HG03575 (cell line): ENCODE results near the gene ENTPD2.

Experiments used
- ATAC-seq: cut with Tn5 transposase; IDR thresholded peaks from one replicate; pipeline ENCODE4 v1.9.1; 2021; ENCODE audit not compliant: unreplicated experiment, insufficient number of reproducible peaks, low FRiP score; ENCODE audit errors: extremely low read depth

Gene ENTPD2

DNA sequence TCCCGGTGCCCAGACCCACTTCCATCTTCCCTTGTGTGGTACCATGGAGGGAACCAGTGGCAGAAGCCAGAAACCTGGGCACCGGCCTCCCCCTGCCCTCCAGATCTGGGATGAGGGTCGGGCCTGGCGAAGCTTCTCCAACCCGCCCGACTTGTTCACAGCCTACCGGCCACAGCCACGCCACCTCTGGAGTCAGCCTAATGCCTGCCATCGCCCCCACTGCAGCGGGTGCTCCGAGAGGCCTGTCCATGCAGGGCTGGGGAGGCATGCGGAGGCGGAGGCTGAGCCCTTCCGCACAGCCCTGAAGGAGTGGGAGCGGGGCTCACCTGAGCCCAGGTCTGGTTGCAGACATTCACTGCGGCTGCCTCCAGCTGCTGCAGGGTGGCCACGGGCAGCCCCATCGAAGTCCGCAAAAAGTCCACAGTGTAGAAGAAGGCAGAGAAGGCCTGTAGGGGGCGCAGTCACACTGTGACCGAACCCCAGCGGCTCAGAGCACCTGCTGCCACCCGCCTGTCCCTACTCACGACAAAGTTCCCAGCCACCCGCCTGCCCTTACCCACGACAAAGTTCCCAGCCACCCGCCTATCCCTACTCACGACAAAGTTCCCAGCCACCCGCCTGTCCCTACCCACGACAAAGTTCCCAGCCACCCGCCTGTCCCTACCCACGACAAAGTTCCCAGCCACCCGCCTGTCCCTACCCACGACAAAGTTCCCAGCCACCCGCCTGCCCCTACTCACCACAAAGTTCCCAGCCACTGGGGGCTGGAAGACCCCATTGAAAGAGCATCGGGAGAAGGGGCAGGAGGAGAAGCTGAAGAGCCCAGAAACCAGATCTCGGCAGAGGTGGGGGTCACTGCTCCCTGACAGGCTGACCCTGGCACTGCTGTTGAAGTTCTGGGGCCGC is 4.1 kb downstream of the ENTPD2 start:
- ATAC-seq = no peak

DNA sequence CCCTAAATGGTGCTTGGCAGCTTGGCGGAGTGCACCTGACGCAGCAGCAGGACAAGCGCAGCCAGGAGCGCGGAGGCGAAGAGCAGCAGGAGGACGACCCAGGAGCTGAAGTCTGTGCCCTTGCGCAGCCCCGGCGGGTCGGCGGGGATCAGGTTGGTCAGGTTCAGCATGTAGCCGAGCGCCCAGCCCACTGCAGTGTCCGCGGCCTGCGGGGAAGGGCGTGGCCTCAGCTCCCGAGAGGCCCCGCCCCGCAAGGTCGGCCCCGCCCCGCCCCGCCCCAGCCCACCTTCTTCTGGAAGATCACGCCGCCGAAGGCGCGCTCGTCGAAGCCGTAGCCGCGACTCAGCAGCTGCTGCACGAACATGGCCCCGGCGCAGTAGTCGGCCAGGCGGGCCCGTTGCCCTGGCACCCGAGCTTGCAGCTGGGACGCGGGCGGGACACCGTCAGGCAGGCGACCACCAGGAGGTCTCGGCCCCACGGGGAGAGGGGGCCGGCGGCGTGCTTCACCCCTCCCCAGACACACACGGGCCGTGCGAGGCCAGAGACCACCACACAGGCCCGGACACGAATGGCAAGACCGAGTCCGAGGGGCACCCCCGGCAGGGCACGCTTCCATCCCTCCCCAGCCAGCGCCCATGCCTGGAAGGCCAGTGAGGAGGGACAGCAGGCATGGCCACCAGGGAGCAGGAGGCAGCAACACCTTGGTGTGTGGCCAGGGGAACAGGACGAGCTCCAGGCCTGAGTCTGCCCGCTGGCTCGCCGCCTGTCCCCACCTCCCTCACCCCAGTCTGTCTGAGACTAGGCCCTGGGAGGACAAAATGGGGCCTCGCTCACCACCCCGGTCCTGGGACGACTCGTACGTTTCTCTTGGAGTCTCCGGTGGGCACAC is 5.0 kb downstream of the ENTPD2 start:
- ATAC-seq = no peak

DNA sequence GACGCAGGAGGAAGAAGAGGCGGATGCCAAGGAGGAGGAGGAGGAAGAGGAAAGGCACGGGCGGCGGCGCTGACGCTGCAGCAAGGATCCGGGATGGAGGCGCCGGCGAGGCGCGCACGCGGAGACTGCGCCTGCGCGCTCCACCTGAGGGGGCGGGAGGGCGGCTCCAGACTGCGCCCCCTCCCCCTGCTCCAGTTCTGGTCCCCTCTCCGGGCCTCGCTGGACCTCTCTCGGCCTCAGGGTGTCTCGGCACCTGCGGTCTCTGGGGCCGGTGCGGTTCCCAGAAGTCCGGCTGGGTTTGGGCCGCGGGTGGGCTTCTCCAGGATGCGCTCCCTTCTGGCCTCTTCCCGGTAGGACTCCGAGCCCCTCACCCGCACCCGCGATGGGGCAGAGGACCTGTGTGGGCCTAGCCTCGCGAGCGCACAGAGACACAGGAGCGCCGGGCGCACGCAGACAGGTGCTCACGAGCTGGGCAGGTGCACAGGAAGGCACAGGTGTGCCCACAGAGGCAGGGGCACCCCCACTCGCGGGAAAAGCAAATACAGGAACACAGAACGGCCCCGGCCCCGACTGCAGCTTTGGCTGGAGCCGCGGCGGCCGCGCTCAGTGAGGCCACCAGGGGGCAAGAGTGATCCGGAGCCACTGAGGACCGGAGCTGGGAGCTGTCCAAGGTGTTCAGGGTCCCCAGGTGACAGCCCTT is 7.6 kb downstream of the ENTPD2 start, which contains the start of gene NPDC1:
NPDC1 (minus strand) TSS at position 90 of the 700 bp plus-strand sequence. CDS start 188 bp downstream, outside the sequence.
- no peak for ATAC-seq

DNA sequence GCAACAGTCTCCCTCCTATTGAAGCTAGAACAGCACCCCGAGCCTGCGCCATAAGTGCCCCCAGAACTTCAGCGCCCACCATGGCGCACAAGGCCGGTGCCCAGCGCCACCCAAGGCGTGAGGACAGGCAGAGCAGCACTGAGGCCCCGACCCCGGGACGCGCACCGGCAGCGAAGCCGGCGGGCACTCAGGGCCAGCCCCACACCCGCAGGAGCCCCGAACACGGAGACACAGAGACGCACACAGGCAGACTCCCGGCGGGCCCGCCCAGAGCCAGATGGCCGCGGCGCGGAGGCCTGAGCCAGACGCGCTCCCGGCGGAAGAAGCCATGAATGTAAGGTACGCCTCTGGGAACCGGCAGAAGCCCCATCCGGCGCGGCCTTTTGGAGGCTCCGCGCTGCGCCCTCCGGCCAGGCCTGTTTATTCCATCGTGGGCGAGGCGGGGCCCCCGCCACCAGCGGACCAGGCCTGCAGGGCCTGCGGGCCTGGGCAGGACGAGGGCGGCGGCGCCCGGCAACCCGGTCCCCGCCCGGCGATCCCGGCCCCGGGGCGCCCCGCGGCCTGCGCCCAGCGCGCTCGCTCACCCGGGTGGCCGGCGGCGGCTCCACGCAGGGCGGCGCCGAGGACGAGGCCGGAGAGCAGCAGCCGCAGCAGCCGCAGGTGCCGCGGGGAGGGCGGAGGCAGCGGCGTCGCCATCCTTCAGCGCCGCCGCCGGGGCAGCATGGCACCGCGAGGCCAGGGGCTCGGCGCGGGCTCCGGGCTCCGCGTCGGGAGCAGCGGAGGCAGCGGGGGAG is 8.4 kb downstream of the ENTPD2 start:
- no peak for ATAC-seq

DNA sequence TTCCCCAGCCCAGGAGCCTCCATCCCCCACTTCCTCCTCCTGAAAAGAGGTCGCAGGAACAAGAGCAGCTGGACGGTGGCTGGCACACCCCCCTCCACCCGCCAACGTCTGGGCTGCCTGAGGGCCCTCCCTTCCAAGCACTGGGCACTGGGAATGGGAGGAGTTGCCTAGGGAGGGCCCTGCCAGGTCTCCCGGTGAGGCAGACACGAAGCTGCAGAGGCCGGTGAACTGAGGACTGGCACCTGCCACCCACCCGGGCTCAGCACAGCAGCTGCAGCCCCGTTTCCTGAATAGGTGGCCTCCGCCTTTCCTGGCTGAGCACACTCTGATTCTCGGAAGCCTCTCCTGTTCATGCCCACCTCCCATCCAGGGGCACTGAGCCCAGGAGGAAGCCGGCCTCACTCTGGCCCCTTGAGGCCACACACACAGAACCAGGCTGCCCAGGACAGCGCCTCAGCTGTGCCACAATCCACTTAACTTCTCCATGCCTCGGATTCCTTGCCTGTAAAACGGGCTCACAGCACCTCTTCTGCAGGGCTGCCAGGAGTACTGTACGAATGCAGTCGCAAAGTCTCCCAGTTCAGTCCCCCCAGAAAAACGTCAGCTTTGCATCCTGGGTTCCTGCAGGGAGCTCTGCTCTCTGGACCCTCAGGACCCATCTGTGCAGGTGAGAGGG is 9.2 kb downstream of the ENTPD2 start:
- no peak for ATAC-seq

DNA sequence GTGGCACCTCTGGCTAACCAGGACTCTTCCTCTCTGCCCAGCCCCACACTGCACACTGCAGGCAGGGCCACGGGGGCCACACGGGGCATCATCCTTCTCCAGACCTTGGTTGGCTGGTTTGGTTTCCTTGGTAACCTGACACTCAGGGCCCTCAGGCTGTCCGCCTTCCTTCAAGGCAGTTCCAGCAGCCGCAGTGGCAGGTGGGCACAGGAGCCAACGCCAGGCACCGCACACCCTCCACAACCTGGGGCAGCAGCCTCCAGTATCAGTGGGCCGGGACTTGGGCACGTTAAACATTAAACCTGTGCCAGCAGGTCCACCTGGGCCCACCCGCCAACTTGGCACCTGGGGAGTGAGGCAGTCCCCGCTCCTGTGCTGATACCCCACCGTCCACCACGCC is 9.8 kb downstream of the ENTPD2 start:
- ATAC-seq = no peak

DNA sequence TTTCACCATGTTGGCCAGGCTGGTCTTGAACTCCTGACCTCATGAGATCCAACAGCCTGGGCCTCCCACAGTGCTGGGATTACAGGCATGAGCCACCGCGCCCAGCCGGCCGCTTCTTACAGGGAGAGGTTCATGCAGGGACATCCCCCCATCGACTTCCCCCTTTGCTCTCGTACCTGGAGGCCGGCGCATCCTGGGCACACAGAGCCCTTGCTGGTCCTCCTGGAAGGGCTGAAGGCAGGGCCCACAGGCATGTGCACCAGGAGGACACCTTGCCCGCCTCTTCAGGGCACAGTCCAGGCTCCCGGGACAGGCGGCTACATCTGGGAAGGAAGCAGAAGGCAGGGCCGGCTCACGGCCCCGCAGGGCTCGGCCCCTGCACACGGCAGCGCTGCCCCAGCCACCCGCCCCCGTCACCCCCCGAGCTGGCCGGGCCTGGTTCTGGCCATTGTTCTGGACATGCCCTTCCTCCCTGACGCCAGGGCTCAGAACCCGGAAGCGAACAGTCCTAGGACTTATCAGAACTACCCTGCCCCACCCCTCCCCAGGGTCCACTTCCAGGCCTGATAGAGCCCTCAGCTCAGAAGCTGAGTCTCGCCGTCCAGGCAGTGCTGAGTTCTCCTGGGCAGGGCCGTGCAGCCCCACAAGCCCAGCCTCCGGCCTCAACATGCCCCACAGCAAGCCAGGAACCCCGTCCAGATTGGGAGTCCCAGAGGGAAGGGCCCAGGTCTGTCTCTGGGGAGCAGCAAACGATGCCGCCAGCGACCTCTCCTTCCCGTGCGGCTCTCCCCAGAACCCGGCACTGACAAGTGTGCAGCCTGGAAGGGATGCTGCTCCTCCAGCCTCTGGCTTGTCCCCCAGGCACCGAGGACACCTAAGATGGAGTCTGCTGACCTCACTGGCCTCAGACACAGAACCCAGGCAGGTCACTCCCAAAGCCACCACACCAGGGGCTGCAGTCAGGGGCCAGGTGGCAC is 10.8 kb downstream of the ENTPD2 start:
- ATAC-seq = no peak

DNA sequence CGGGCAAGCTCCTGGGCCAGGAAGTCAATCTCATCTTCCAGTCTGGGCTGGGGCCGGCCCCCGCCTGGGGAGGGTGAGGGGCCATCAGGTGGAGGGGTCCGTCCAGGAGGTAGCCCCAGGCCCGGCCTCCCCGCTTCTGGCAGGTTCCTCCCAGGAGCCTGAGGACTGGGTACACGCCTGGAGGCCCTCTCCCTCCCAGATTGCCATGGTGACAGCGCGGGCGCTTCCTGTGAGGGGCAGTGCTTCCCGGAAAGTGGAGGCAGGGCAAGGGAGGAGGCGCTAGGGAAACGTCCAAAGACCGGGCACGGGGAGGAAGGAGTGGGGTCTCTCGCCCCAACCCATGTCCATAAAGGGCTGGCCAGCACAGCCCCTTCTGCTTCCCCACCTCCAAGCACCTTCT is 12.7 kb downstream of the ENTPD2 start:
- no peak for ATAC-seq

DNA sequence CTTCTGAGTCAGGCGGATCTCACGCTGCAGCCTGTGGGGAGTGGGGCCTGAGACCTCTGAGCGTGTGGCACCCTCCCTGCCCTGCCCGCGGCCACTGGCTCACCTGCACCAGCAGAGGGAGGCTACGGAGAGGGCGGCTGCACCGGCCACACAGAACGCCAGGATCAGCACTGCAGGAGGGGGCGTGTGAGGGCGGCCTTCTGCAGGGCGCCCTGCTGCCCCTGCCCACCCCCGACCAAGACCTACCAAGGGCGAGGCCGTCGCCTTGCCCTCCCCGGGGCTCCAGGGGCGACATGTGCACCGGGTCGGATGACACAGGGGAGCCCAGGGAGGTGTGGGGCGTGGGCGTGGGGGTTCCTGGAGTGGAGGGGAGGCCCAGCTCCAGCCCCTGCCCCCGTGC is 13.3 kb downstream of the ENTPD2 start:
- no peak for ATAC-seq

DNA sequence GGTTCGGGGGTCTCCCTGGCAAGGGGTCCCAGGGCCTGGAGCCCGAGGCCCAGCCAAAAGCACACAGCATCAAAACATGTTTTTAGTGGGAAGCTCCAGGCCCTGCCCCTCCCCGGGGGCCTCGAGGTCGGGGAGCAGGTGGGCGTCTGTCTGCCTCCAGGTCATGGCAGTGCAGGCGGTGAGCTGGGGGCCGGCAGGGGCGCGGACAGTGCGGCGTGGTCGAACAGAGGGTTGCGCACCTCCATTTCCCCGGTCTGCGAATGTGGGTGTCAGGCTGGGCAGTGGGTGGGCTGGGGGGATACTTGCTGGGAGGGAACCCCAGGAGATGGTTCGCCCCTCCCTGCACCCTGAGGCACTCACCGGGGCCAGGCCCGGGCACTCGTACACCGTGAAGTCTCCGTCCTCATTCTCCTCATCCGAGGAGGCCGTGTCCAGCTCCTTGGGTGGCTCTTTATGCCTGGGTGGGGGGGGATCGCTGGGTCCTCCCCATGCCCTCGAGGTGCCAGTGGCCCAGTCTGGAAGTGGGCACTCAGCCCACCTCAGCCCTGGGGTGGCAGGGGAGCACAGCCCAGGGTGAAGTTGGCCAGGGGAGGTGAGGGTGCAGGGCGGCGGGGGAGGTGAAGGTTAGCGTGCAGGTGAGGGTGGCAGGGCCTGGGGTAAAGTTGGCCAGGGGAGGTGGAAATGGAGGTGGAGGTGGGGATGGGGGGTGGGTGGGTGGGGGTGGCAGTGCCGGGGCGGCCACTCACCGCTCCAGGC is 14.1 kb downstream of the ENTPD2 start:
- no peak for ATAC-seq

DNA sequence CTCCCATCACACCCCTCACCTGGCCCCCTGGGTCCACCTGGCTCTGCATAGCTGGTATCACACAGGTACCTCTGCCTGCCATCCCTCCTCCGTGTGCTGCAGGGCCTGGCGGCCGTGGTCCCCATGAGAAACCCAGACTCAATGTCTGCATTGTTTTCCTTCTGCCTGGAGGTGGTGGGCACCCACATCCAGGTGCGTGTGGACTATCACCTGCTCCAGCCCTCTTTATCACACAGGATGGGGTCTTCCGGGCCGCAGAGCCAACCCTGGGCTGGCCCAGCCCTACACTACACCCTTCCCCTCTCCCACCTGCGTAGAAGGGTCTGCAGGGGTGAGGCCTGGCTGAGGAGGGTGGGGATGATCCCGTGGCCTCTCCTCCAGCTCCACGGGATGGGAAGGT is 14.9 kb downstream of the ENTPD2 start:
- no peak for ATAC-seq

DNA sequence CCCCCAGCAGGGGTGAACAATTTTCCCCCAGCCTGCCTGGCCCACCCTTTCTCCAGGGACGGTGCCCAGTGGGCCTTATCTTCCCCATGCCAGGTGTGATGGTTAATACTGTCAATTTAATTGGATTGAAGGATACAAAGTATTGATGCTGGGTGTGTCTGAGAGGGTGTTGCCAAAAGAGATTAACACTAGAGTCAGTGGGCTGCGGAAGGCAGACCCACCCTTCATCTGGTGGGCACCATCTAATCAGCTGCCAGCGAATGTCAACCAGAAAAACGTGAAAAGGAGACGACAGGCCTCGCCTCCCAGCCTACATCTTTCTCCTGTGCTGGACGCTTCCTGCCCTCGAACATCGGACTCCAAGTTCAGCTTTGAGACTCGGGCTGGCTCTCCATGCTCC is 16.4 kb downstream of the ENTPD2 start:
- no peak for ATAC-seq

DNA sequence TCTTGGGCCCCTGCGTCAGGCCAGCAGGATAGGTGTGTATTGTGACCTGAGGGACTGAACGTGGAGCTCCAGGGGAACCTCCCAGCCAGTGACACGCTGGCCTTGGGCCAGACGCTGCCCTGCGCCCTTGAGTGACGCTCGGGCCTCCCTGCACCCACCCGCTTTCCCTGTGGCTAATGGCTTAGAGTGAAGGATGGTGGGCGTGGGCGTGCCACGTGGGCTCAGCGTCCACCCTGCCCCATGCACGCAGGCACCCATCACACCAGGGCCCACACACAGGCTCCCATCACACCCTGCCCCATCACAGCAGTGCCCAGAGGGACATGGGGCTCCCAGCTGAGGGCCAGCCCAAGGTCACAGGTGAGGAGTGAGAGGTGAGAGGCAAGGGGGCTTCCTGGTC is 16.8 kb downstream of the ENTPD2 start:
- ATAC-seq = no peak

DNA sequence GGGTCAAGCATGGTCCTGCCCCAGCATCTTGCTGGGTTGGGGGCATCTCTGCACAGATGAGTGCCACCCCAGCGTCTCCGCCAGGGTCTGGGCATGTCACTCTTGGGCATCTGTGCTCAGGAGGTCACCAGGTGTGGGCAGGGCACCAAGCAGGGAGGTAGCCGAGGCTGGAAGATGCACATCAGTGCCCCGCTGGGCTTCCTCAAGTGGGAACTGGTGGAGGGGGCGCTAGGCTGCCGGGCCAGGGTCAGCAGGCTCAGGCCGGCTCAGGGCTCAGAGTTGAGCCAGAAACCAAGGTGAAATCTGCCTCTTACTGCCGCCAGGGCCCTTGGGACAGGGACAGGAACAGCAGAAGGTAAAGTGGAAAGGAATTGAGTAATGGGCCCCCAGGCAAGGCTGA is 17.9 kb downstream of the ENTPD2 start:
- ATAC-seq = no peak

DNA sequence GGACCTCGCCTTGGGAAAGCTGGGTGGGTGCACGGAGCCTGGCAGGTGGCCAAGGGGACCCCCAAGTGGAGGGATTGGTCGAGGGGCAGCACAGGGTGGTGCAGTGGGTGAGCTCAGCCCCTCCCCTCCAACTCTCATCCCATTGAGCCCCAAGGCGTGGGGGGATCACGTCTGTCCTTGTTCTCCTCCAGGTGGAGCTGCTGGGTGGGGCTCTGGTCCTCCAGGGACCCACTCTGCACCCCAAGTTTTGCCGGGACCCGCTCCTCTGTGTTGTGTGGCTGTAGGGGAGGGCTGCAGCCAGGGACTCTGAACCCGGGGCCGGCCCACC is 18.4 kb downstream of the ENTPD2 start:
- no peak for ATAC-seq

DNA sequence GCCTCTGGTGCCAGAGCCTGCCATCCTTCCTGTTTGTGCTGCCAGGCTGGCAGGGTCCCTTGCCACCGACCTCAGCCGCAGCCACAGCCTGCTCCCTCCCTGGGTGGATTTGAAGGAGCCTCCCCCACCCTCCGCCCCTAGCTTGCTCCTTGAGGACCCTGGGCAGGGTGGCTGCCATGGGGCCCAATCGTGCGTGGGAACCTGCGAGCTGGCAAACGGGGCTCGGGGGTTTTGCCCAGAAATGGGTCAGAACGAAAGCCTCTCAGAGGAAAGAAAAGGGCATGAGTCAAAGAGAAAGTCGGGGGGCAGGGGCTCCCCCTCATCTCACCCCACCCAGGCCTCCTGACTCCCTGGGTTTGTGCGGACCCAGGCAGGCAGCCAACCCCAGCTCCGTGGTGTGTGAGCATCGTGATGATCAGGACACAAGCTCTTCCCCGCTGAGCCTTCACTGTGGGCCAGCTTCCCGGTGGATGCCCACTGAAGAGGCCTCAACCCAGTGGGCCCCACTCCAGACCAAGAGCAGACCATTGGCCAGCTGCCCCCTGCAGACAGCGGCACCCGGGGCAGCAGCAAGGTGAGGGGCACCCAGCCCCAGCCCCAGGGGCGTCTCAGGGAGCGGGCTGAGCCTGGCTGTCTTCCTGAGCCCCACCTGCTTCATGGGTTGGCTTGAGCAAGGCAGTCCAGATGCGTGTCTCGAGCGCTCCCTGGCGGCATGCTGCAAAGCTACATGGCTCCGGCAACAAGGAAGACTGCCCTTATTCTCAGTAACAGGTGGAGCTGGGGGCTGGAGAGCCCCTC is 19.0 kb downstream of the ENTPD2 start:
- ATAC-seq = no peak
